H1 (cell line): Measurements from ENCODE around the gene MEF2C. TPM values are rescaled to one million over a fixed set of nuclear protein-coding genes. Genes with fewer than 3 reads are reported as not detected.

Experiments
- ASH2L ChIP-seq: fragments of 200-600, 300-600 bp; sonication (generic); IDR thresholded peaks from one replicate; pipeline ENCODE4 v1.7.1; 2017; ENCODE audit warnings: low read length
- BRCA1 ChIP-seq: IDR thresholded peaks from 2 replicates; pipeline ENCODE4 v1.6.1; 2012; ENCODE audit warnings: low read depth, low read length, improper control_type of control experiment
- GABPA ChIP-seq: IDR thresholded peaks from 2 replicates; pipeline ENCODE4 v1.6.1; 2011; ENCODE audit warnings: mild to moderate bottlenecking, low read length, moderate library complexity, borderline replicate concordance; ENCODE audit not compliant: insufficient read depth
- JUND ChIP-seq: IDR thresholded peaks from 2 replicates; pipeline ENCODE4 v1.6.1; 2011; ENCODE audit warnings: mild to moderate bottlenecking, improper control_type of control experiment, low read length
- KDM1A ChIP-seq: fragments of 200-600, 300-600 bp; sonication (generic); IDR thresholded peaks from 2 replicates; pipeline ENCODE4 v1.7.1; 2016; ENCODE audit warnings: mild to moderate bottlenecking, low read length, borderline replicate concordance
- KDM4A ChIP-seq: IDR thresholded peaks from one replicate; pipeline ENCODE4 v1.7.1; 2012; ENCODE audit warnings: low read depth, mild to moderate bottlenecking, moderate library complexity, low read length, inconsistent platforms; ENCODE audit not compliant: severe bottlenecking
- MAFK ChIP-seq: IDR thresholded peaks from 2 replicates; pipeline ENCODE4 v1.6.1; 2012; ENCODE audit warnings: low read depth, mild to moderate bottlenecking, improper control_type of control experiment, low read length
- MAX ChIP-seq: IDR thresholded peaks from 2 replicates; pipeline ENCODE4 v1.6.1; 2012; ENCODE audit warnings: inconsistent platforms
- NRF1 ChIP-seq: IDR thresholded peaks from 2 replicates; pipeline ENCODE4 v1.6.1; 2011; ENCODE audit warnings: mild to moderate bottlenecking, low read depth, low read length, improper control_type of control experiment
- POLR2AphosphoS5 ChIP-seq: IDR thresholded peaks from 2 replicates; pipeline ENCODE4 v1.6.1; 2011; ENCODE audit warnings: low read depth, low read length
- POU5F1 ChIP-seq: IDR thresholded peaks from 2 replicates; pipeline ENCODE4 v1.6.1; 2011; ENCODE audit warnings: low read depth, mild to moderate bottlenecking, low read length, moderate library complexity
- RFX5 ChIP-seq: IDR thresholded peaks from 2 replicates; pipeline ENCODE4 v1.6.1; 2011; ENCODE audit warnings: low read depth, low read length, improper control_type of control experiment, borderline replicate concordance
- RNF2 ChIP-seq: fragments of 200-900, 300-1000 bp; sonication (generic); IDR thresholded peaks from 2 replicates; pipeline ENCODE4 v1.7.1; 2016; ENCODE audit warnings: borderline replicate concordance, low read depth, mild to moderate bottlenecking, antibody characterized with exemption, low read length; ENCODE audit not compliant: poor library complexity, severe bottlenecking; ENCODE audit errors: missing control alignments
- SIN3A ChIP-seq, 2 experiments: IDR thresholded peaks in 1 of 2; conservative IDR thresholded peaks in 1 of 2; 2 replicates each; pipeline ENCODE4 v1.6.1; 2011 to 2012; ENCODE audit warnings: low read length in 2 of 2, improper control_type of control experiment in 1 of 2, low read depth in 1 of 2, mild to moderate bottlenecking in 1 of 2
- SP1 ChIP-seq: IDR thresholded peaks from 2 replicates; pipeline ENCODE4 v1.6.1; 2011; ENCODE audit warnings: low read depth, low read length
- SP2 ChIP-seq: IDR thresholded peaks from 2 replicates; pipeline ENCODE4 v1.6.1; 2012; ENCODE audit warnings: mild to moderate bottlenecking, low read length, inconsistent platforms
- SRF ChIP-seq: IDR thresholded peaks from 2 replicates; pipeline ENCODE4 v1.6.1; 2011; ENCODE audit warnings: mild to moderate bottlenecking, low read depth, low read length, moderate library complexity
- SUZ12 ChIP-seq: fragments of 200-600 bp; sonication (generic); IDR thresholded peaks from 2 replicates; pipeline ENCODE4 v1.6.1; 2012; ENCODE audit warnings: mild to moderate bottlenecking, inconsistent platforms, low read length, moderate library complexity, mixed read lengths
- polyA plus RNA-seq, 7 experiments: library from polyadenylated mRNA; depleted of rRNA in 3 of 7; stranded (reverse) in 5 of 7; unstranded in 2 of 7; fragments of >200 nt in 5 of 7; fragments of 200-250 nt in 2 of 7; gene quantifications; 1 replicate in 5 of 7; 2 replicates in 1 of 7; 4 replicates in 1 of 7; pipeline versions ENCODE4 v1.2.1 to v1.2.3, GENCODE V29; 2011 to 2013; ENCODE audit warnings: missing spikeins in 2 of 7, mixed read lengths in 2 of 7
- total RNA-seq: library from RNA; stranded (reverse); fragmentation: NEBNext Ultra II Directional; extraction: Animal tissue kit (Norgen Biotek cat#: 25700); gene quantifications from 2 replicates; pipeline ENCODE4 v1.2.1, GENCODE V29; 2021
- TF ChIP-seq, protein P1 (sequence below): IDR thresholded peaks from 2 replicates; pipeline ENCODE4 v1.6.1; 2011; ENCODE audit warnings: low read depth, mild to moderate bottlenecking, low read length; ENCODE audit not compliant: insufficient read depth

Gene MEF2C
- total and polyA plus RNA-seq, 2 of the 8 experiments (the other 6 are each of a cell fraction or from before 2014, with no cell fraction given) = 0.59 to 0.99 TPM

DNA sequence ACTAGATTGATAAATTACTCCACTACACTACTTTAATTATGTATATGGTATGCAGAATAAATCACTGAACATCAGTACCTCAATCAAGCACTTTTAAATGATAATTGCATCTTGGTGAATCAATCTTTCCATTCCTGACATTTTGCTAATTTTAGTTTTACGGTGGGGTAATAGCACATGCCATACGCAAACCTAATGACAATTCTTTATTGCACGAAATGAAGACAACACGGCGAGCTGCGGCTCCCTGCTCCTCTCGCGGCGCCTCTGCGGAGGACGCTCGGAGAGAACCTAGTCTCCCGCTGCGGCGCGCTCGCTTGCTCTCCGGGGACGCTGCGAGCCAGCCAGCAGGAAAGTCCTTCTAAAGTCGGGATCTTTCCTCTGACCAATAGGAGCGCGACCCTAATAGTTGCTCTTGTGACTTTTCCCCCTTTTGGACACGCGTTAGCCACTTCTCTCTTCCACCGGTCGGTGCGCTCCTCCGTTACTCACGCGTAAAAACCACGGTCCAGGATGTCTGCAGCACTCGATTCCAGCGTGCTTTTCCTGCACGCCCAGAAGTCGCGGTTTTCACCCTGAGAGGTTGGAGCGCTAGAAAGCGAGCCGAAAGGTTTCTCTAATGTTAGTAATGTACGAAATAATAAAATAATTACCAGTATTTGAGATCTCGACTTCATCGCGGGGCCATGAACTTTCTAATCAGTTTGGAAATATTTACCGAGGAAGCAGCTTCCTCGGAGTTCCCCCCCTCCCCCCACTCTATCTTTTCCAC, 1.0 kb upstream of the MEF2C start (continued):
- TF ChIP-seq POU5F1 = no peak
- TF ChIP-seq POLR2AphosphoS5 = no peak
- TF ChIP-seq SP2 = no peak
- TF ChIP-seq, protein P1, sequence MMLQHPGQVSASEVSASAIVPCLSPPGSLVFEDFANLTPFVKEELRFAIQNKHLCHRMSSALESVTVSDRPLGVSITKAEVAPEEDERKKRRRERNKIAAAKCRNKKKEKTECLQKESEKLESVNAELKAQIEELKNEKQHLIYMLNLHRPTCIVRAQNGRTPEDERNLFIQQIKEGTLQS = no peak
- TF ChIP-seq MAX = peak; percentile 68
- TF ChIP-seq BRCA1 = no peak
- TF ChIP-seq SIN3A (conservative IDR thresholded peaks at IDR 0.05 in 1 of 2, IDR thresholded peaks at IDR 0.05 in 1 of 2; ENCODE audit: low read depth in 1 of 2, low read length in 2 of 2) = no peak; a peak in 1 of 4 replicates
- peak; percentile 81 for TF ChIP-seq ASH2L
- no peak for TF ChIP-seq GABPA
- TF ChIP-seq SRF = no peak
- no peak for TF ChIP-seq MAFK
- TF ChIP-seq SP1 = no peak
- no peak for TF ChIP-seq RFX5
- TF ChIP-seq KDM4A = peak; percentile 76
- TF ChIP-seq RNF2 = peak; percentile 34
- no peak for TF ChIP-seq KDM1A
- TF ChIP-seq NRF1 = no peak
- no peak for TF ChIP-seq JUND
- TF ChIP-seq SUZ12 = peak; percentile 42; the same call in 1 of the 2 replicates
